ENCODE data around the gene HVCN1.

GRCh38 chr12:110726708-110727369 is 37.9 kb upstream of the HVCN1 start:
- TF ChIP-seq CTCF (IDR thresholded peaks at IDR 0.05; ENCODE audit: insufficient read depth, low read length, poor library complexity, severe bottlenecking): no peak
- TF ChIP-seq EZH2phosphoT487 (conservative IDR thresholded peaks at IDR 0.05; ENCODE audit: low read length): no peak
